GM19395 (cell line): ENCODE measurements around the gene ATXN1.
"Not testable (repeated sequence)": the region's sequence is repeated elsewhere in the genome, so short reads cannot be mapped to it uniquely, and the experiment has no call there.

Experiments
- ATAC-seq: cut with Tn5 transposase; IDR thresholded peaks from one replicate; pipeline ENCODE4 v1.9.1; 2021; ENCODE audit warnings: mild to moderate bottlenecking, moderate library complexity; ENCODE audit not compliant: unreplicated experiment

ATXN1 gene

DNA sequence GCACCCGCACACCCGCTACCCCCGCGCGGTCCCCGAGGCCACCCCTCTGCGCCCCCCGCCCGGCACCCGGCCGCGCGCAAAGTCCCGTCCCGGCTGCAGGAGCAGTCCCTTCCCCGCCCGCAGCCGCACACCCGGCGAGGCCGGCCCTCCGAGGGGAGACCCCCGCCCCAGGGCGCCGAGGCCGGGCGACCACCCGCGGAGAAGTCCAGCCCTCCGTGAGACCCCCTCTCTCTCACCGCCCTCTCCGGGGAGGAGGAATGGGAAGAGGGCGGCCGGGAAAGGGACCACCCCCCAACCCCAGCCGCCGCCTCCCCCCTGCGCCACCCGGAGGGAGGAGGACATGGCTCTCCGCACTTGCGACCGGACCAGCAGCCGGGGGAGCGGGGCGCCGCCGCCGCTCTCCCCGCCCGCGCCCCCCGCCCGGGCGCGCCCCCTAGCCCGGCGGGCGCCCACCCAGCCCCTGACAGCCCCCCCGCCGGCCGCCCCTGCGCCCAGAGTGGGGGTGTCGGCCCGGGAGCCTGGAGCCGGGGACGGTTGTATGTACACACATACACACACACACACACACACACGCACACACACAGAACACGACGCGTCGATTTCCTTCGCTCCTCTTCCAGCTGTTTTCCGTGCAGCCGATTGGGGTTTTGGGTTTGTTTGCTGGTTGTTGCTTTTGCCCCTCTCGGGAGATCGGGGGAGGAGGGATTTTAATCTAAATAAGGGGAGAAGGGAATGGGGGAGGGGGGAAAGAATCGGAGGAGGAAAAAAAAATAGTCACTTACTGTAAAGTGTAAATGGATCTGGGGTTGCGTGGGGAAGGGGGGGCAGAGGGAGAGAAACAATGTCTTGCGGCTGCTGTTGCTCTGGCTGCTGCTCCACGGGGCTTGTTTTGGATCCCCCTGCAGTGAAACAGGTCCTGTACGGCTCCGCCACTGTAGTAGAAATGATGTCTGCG, at the start of gene ATXN1:
ATXN1 (minus strand) TSS at position 945 of the 955 bp plus-strand sequence.
- ATAC-seq: peak; percentile 11

DNA sequence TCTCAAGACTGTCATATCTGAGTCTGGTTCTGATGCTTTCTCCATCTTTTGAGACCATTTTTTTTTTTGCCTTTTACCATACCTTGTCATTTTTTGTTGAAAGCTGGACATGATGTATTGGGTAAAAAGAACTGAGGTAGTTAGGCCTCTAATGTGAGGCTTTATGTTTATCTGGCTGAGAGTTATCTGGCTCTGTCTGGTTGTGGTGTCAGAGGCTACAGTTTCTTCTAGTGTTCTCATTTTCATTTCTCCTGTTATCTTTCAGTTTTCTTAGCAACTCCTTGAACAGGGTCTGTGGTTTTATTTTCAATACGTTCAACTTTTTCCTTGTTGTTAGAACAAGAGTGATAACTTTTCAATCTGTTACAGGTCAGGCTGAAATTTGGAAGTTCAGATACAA, 49.2 kb upstream of the ATXN1 start:
- no peak for ATAC-seq

DNA sequence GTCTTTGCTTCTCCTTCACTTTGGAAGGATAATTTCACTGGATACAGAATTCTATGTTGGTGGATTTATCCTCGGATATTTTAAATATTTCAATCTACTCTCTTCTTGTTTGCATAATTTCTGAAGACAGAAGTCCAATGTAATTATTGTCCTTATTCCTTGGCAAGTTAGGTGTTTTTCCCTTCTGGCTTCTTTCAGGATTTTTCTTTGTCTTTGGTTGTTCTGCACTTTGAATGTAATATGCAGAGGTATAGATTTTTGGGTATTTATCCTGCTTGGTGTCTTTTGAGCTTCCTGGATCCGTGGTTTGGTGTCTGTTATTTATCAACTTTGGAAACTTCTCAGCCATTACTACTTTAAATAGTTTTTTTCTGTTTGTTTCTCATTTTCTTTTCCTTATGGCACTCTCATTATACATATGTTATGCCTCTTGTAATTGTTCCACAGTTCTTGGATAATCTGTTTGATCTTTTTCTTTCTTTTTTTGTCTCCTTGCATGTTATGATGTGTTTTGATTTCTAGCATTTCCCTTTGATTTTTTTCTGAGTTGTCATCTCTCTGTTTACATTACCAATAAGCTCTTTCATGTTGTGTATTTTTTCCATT, 48.6 kb upstream of the ATXN1 start:
- ATAC-seq: no peak

DNA sequence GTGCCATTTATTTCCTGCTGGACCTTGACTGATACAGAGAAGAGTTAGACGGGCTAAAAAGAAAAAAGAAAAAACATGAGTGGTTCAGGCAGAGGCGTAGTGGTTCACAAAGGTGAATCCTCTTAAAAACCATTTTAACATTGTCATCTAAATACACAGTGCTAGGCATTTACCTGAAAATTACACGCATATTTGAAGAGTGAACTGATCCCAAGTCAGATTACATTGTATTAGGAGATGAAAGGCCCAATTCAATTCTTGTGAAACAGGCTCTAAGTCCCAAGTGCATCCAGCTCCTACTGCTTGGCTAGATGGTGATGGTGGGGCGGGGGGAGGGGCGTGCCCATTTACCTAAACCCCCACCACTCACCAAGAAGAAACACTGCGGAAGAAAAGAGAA, 46.7 kb upstream of the ATXN1 start:
- ATAC-seq: no peak

DNA sequence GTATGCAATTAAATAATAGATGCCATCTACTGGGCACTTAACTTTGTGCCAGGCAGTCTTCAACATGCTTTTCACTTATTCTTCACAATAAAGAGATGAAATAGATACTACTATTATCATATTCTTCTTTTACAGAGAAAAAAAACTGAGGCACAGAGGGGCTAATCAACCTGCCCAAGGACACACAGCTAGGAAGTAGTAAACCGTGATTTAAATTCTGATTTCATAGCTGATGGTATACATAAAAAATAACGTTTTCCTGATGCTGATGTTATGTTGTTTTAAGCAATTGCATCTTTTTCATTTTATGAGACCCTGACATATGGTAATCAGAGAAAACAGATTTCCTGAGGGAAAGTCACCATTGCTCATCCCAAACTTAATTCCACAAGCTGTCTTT, 45.1 kb upstream of the ATXN1 start:
- ATAC-seq: no peak

DNA sequence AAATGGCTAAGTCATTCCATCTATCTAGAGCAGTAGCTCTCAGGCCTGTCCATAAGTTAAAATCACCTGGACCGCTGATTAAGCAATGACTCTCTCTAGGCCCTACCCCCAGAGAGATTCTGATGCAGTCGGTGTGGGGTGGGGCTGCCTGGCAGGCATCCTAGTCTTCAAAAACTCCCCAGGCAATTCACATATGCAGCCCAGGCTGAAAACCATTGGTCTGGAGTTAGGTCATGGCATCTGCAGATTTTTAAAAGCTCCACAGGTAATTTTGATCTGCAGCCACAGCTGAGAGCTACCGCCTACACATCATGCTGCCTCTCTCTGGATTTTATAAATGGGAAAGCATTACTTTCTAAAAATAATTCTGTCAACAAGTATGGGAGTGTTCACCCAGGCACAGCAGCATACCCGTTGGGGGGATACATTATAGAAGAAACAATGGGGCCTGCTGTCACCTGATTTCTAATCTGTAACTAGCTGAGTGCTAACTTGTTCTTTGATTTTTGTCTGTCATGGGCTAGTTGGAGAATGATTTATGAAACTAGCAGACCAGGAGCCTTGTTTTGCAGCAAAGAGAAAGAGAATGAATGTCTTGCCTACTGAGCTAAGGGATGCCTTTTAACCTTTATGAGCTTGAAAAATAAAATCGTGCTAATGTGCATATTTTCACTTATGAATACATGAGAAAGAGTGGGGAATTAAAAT, 44.1 kb upstream of the ATXN1 start:
- no peak for ATAC-seq

DNA sequence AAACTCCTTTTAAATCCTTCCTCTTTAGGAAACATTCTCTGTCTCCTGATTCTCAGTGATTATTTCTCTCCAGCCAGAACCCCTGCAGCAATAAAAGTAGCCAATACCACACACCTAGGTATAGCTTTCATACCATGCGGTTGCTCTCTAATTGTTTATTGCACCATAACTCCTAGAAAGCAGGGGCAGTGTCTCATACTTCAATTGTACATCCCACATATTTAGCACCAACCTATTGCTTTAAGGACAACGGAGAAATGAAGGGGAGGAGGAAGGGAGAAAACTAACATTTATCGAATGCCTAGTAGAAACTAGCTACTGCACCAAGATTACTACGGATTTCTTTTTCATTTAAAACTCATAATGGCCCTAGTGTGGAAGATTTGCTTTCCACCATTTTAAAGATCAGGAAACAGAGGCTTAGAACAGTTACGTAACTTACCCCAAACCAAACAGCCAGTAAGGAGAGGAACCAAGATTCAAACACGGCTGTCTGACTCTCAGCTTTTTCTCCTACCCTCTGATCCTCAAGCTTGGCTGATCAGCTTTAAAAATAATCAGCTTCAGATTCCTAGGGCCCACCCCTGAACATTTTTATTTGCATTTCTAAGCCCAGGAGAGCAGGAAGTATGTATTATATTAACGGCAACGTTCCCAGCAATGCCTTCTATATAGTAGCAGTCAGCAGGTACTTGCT, 43.4 kb upstream of the ATXN1 start:
- no peak for ATAC-seq

DNA sequence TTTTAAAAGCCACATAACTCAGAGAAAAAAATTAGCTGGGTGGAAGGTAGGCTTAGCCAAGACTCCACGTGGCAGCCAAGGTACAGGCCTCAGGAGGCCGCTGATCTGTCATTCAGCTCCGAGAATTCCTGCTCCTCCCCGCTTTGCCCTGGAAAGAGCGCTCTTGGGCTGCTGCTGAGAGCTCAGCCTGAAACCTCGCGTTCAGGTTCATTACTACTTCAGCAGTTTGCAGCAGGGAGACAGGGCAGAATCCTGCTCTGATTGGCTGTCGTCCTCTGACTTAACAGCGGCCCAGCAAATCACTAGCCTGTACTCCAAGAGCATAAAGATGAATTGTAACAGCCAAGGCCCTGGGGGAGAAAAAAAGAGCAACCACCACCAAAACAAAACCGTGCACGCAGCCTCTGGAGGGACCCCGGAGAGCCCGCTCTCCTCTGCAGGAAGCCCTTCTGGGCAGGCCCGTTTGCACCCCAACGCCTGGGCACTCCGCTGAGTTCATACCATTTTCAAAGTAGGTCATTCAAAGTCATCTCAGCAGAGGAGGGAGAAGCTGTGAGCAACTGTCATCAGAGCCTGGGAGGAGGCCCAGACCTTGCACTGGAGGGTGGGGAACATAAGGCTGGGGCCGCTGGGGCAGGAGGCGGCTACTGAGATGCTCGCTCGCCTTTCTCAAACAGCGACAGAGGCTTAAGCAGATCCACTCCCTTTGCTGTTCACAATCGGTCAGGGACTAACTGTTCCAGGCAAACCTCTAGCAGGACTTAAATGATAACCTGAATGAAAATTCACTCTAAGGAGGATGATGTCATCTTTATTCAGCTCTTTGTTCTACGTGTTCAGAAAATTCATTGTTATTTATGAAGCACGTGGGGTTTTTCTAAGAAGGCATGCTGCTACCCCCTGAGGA, 42.3 kb upstream of the ATXN1 start:
- ATAC-seq: no peak

DNA sequence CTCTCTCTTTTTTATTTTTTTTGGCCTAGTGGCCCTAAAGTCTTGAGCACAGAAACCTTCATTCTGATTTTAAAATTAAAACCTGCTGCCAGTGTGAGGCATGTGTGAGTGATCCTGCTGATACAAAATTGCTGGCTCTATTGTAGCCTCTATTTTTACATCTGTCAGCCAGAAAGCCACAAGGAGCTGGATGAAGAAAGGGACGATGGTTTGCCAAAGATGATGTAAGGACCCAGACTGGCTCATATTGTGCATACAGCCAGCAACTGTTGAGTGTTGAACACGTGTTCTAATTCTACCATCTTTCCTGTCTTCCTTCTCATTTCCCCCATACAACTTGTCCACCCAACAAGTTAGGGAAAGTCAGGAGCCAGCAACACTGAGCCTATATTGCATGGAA, 40.8 kb upstream of the ATXN1 start:
- ATAC-seq: no peak

DNA sequence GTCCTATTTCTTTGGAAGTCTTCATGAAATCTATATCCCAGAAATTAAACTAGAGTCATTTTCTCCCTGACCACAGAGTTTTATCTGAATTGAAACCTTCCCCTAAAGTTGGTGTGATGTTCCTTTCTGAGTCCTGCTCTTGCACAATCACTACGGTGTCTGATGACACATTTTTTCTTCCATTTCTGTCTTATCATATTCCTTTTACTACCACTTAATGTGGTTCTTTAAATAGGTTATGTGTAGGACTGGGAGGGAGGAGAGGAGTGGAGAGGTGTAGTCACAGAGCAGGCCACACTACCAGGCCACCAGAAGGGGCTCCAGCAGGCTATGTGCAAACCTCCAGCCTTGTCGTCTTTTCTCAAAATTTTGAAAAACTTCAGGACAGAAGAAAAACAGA, 39.7 kb upstream of the ATXN1 start:
- ATAC-seq: no peak

DNA sequence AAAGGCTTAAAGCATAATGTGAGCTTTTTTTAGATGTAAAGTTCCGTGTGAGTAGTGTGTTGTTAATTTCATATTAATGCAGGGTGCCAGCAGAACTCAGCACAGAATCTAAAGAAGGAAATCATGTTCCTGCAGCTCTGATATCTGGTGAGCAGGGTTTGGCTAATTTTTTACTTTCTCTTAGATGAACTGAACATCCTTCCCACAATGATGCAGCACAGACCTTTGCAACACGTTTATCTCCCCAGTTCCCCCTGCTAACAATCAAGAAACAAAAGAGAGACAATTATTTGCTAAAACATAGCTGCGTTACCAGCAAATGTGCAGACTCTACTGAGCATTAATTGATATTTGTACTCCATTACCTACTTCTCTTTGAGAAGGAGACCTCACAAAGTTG, 39.1 kb upstream of the ATXN1 start:
- ATAC-seq: no peak

DNA sequence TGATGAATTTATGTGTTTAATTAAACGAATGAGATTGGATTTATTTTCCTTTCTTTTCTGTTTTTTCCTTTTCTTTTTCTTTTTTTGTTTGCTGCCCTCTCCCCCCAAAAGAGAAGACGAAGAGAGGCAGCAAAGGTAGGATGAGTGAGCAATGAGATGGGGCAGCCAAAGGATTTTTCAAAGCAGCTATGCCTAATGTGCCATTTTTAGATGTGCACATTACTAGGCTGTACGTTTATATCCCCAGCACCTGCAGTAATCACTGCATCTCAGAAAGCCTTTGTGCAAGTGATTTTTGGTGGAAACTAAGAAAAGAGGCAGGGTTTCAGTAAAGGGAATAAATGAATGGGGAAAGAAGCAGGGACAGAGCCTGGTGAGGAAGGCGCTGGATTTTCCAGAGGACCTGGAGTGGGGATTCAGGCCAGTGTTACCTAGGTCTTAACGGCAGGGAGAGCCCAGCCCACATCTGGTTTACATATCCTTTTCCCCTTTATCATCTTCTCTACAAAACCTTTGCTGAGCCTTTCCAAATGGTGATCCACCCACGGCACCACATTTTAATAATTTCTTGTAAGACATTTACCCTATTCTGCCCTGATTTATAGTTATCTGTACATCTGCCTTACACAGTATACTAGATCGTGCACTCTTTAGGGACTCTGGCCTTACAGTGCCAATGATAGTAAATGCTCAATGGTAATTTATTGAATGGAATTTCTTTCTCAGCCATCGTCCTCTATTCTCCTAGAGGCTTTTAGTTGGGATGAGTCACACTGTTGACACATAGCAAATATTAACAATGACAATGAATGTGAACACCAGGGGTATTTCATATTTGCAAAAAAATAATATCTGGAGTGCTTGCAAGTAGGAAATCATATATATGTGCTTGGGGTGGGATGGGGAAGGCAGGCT, 38.3 kb upstream of the ATXN1 start:
- ATAC-seq: no peak

DNA sequence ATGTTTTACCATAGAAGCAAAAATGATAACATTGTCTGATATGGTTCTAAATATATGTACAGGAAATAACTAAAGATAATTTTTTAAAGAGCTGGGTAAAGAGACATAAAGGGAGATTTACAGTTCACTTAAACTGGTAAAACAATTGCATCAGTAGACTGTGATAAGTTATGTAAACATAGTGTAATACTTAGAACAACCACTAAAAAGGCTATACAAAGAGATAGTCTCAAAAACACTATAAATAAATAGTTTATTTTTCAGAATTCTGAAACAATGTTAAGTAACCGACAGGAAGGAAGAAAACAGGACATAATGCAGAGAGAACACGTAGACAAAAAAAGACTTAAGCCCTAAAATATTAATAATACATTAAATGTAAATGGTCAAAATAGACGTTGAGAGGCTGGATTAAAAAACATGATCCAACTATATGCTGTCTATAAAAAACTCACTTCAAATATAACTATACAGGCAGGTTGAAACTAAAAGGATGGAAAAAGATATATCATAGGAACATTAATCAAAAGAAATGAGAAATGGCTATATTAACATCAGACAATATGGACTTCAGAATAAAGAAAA, 32.7 kb upstream of the ATXN1 start:
- no peak for ATAC-seq

DNA sequence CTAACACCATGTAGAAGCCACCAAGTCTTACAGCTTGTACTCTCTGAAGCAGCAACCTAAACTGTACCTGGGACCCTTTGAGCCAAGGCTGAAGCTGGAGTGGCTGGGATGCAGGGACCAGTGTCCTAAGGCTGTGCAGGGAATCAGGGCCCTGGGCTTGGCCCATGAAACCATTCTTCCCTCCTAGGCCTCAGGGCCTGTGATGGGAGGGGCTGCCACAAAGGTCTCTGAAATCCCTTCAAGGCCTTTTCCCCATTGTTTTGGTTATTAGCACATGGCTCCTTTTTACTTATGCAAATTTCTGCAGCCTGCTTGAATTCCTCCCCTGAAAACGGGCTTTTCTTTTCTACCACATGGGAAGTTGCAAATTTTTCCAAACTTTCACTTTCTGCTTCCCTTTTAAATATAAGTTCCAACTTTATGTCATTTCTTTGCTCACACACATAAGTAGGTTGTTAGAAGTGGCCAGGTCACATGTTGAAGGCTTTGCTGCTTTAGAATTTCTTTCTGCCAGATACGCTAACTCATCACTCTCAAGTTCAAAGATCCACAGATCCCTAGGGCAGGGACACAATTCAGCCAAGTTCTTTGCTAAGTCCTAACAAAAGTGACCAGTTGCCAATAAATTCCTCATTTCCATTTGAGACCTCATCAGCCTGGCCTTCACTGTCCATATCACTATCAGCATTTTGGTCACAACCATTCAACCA, 28.2 kb upstream of the ATXN1 start:
- no peak for ATAC-seq

DNA sequence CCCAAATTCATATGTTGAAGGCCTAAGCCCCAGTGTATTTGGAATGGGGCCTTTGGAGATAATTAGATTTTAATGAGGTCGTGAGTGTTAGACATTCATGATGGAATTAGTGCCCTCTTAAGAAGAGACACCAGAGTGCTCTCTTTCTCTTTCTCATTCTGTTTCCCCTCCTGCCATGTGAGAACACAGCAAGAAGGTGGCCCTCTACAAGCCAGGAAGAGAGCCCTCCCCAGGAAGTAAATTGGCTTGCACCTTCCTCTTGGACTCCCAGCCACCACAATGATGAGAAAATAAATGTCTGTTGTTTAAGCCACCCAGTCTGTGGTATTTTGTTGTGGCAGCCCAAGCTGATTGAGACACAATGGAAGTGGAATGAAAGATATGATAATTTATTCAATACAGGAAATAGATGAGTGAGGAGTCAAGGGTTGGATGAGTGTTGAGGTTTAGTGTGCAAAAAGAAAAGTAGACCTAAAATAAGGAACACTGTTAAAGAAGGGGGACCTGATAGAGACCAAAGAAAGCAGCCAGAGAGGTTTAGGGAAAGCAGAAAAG, 25.9 kb upstream of the ATXN1 start:
- ATAC-seq: no peak

DNA sequence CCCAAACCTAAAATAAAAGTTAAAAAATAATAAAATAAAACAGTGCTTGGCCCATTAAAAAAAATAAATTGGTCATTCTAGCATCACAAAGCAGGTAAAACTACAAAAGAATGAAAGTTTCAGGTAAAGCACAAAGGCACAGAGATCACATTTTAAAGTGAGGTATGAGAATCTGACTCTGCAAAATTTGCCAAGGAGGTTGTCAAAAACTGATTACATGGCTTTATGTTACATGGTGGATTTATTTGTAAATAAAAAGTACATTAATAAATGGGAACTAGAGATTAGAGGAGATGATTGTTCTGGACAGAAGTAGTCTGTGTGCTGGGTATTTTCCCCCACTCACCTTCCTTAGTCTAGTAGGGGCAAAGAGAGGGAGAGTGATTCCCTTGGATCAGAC, 24.2 kb upstream of the ATXN1 start:
- no peak for ATAC-seq

DNA sequence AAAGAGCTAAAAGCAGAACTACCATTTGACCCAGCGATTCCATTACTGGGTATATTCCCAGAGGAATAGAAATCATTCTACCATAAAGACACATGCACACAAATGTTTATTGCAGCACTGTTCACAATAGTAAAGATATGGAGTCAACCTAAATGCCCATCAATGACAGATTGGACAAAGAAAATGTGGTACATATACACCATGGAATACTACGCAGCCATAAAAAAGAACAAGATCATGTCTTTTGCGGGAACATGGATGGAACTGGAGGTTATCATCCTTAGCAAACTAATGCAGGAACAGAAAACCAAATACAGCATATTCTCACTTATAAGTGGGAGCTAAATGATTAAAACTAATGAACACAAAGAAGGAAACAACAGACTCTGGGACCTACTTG, 23.7 kb upstream of the ATXN1 start:
- not testable (repeated sequence) for ATAC-seq
